Anterior cingulate cortex (tissue), 58 donors: ENCODE results near the gene LRRC75B.
"Not testable (repeated sequence)": the region's sequence is repeated elsewhere in the genome, so short reads cannot be mapped to it uniquely, and the experiment has no call there.

Source experiments
- DNase-seq, 58 donors: peaks; one replicate each; lab custom pipeline; 2025; lab: John Stamatoyannopoulos, UW

The LRRC75B gene

DNA sequence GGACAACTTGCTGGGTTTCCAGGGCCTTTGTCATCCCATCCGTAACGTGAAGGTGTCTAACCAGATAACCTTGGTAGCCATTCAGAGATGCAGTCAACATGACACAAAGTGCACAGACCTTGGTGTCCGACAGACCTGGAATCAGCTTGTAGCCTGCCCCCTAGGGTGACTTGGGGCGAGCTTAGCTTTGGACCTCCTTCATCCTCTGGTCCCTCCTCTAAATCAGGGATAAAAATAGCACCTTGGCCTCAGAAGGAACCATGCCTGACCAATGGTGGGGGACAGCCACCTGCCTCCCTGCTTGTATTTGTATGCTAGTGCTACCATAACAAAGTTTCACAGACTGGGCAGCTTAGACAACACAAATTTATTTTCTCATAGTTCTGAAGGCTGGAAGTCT is 33.4 kb downstream of the LRRC75B start:
- DNase-seq = no peak

DNA sequence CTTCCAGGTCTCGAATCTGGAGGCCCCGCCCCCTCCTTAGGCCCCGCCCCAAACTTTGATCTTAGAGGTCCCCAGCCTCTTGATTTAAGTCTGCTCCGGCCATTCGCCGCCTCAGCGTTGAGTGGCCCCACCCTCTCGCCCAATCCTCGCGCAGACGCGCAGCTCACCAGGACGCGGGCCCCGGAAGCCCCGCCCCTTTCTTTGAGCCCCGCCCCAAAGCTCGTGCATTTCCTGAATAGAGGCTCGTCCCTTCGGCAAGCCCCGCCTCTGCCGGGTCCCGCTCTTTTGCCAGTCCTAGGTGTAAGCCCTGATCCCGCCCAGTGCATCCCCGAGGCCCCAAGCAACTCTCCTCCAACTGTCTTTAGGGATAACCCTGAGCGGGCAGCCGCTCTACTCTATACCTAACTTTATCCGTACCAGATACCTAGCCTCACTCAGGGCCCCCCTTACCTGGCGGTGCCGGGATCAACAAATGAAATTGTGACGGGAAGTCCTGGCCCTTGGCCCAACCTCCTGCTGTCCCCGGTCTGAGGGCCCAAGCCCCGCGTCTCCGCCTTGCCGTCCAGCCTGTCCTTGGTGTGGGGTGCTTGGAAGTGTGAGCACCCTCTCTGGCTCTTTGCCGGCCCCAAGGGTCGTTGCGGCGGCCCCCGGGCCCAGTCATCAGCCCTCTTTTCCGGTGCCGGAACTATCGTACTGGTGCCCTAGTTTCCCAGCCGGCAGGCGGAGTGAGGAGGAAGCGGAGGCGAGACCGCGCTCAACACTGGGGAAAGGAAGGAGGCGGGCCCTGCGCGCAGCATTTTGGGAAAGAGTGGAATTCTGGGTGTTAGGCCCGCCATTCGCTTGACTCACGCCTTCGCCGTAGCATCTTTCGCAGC is 37.5 kb downstream of the LRRC75B start, which contains the start of gene SNRPD3:
TSS of gene SNRPD3 (plus strand) at position 835 of the 875 bp plus-strand sequence. CDS start 1,676 bp downstream, outside the sequence.
- peak; percentile 93 to 100 (median 99) for DNase-seq

DNA sequence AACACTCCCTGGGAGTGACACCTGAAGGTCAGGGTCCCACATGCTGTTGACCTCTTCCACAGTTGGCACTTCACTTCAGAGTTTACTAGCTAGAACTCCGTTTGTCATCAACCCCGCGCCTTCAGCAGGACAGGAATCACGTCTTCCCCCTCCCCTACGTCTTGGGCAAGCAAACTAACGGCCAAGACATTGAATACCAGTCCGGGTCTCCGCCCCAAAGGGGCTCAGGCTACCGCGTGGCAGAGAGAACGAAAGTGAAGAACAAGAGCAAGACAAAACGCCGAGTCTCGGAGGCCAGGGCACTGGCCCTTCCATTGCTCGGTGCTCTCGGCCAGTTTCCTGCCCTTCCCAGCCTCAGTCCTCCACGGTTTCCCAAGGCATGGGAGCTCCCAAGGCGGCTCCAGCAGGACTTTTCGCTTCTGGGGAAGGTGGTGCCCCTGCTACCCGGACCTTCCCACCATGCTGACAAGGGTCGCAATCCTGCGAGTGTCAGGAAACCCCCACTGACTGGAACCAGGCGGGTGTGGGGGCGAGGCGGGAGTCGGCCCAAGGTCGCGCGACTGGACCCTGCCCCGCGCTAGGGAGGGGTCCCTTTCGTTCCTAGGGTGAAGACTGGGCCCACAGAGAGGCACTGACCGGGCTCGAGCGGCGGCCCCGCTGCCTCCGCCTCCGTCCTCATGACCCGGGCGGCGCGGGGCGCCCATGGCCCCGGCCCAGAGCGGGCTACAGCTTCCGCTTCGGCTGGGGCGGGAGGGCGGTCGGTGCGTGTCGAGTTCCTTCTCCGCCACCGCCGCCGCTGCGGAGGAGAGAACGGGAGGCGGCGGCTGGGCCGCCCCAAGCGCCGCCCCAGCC is 38.3 kb downstream of the LRRC75B start, which contains the start of gene GUCD1:
TSS of gene GUCD1 (minus strand) at position 826 of the 852 bp plus-strand sequence. CDS start at position 679, 147 bp downstream.
- peak in 9 of 58 donors; percentile 15 to 73 (median 36) for DNase-seq

DNA sequence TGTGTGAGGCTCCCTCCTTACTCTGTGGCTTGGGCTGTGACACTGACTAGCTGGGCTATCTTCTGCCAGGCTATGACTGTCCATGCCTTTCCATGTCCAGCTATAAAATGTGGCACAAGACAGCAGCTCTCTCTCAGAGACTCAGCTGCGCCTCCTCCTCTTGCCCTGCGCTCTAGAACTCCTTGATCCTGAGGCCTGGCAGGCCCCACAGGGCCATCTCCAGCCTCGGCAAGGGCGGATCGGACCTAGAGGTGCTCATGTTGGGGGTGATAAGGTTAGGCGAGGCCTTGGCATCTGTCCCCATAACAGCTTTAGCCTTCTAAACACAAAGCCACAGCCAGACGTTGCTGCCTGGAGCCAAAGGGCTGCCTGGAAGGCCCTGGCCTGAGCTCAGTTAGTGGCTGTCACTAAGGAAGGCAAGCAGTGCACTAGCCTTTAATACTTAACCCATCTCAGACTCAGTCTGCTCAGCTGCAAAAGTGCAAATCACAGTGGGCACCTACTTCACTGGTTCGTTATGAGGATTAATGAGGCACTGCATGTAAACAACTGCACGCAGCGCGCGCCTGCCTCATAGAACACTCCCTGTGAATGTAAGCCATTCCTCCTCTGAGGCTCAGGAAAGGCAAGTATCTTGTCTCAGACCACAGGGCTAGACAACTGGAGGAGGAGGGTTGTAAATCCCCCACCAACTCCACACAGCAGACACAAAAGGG is 39.1 kb downstream of the LRRC75B start:
- DNase-seq = peak in 4 of 58 donors; percentile 8 to 19 (median 14)

DNA sequence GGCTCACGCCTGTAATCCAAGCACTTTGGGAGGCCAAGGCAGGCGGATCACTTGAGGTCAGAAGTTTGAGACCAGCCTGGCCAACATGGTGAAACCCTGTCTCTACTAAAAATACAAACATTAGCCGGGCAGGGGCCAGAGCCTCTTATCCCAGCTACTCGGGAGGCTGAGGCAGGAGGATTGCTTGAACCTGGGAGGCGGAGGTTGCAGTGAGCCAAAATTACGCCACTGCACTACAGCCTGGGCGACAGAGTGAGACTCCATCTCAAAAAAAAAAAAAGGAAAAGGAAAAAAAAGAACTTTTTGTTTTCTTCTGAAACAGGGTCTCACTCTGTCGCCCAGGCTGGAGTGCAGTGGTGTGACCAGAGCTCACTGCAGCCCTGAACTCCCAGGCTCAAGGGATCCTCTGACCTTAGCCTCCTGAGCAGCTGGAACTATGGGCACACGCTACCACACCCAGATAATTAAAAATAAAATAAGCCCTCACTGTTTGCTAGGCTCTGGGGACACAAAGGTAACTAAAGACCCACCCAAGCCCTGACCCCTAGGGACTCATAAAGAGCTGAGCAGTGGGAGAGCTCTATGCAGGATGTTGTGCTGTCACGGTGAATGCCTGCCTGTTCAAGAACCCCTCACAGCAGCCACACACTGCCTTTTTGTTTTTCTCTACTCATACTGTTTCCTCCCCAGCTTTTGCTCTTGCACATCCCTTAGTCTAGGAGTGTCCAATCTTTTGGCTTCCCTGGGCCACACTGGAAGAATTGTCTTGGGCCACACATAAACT is 40.2 kb downstream of the LRRC75B start:
- DNase-seq = not testable (repeated sequence)

DNA sequence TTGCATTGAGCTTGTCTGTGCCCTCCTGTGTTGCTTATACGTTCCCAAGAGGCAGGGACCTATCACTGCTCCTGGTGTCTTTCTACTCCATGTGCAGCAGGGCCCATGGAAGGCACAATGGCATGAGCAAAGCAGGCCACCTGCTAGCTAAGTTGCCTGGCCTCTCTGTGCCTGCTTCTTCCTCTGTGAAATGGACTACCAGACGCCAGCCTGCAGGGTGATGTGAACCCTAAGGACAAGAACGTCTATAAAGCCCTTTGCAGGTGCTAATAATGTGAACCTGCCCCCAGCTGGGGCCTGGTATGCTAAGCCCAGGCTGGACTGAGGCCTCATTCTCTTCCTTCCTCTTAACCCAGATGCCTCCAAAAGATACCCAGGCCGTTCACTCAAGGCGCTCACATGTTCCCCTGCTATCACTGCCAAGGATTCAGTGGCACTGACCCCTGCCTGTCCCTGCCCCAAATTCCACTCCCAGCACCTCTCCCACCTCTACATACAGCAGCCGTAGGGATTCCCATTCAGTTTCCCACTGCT is 41.9 kb downstream of the LRRC75B start:
- DNase-seq = no peak

DNA sequence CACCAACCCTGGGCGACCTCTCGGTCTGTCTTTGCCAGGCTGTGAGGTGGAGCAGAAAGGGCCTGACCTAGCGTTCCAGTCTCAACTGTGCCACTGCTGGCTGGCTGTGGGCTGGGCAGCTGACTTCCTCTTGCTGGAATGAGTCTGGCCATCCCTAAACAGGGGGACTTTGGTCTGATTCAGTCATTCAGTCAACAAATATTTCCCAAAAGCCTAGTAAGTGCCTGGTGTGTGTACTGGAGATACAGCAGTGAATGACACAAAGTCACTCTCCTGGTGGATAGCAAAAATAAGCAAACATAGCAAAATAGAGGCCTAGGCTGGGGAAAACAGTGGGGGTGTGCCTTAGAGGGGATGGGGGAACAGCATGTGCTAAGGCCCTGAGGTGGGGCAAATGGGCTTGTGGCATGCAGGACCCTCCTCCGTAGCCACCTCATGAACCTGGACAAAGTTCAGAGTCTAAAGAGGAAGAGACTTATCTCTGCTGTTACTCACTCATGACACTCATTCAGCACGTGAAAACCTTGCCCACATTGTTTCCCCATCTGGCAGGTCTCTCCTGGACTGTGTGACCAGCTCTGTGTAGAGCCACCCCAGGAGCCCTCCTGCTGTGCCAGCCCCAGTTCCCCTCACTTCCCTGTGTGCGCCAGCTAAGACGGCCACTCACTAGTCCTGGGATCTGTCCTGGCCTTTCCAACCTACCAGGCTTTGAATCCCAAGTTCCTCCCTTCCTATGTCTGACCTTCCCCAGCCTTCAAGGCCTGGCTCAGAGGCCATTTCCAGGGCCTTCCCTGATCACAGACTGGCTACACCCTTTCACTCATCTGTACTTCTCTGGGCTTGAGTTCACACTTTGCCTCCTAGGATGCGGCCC is 42.6 kb downstream of the LRRC75B start:
- DNase-seq = peak in 2 of 58 donors; percentile 9 to 11

DNA sequence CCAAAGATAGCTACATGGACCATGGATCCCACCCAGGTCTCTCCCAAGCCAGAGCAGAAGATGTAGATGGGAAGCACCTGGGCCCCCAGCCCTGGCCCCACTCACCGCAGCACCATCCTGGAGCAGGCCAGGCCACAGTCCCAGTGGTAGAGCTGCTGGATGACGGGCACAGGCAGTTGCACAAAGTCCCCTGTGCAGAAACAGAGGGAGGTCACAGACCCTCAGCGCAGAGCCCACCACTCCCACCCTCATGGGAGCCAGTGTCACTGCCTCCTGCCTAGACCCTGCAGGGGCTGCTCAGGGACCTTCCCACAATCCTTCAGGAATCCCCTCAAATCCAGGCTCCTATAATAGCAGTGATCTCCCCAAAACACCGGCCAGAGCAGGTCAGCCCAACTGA is 44.1 kb downstream of the LRRC75B start:
- DNase-seq = no peak

DNA sequence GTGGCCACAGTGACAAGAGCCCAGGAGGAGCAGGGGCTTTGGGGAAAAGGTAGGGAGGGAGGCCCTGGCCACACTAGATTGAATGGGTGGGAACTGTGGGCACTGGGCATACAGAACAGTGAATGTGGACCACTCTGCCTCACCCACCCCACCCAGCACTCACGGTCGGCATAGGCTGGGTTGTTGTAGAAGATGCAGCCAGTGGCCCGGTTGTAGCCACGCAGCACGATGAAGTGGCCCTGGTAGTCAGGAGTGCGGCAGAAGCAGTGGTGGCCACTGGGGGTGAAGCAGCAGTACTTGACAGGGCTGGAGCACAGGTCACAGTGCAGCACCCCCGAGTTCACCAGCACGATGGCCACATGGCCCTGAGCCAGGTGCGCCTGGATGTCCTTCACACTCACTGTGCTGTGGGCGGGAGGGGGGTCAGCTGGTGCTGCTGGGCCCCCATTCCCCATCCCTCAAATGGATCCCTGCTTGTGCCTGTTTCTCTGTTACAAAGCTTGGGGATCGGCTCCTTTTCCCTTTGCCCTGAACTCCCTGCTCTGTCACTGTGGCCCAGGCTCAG is 49.1 kb downstream of the LRRC75B start:
- DNase-seq = no peak

DNA sequence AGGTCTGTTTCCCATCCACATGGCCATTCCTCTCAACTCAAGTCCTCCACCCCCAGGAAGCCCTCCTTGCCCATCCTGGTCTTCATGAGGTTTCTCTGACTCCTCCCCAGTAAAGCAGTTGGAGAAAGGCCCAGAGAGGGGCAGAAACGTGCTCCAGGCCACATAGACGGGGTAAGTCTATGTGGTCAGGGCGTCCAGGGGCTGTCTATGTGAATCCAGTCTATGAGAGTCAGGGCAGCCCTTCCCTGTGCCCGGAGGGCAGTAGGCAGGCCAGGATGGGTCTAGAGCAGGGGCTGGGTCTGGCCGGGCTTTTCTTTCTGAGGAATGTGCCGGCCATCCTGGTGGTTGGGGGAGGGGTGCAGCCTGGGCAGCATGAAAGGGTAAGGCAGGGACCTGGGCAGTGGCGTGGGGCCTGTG is 49.7 kb downstream of the LRRC75B start:
- no peak for DNase-seq

DNA sequence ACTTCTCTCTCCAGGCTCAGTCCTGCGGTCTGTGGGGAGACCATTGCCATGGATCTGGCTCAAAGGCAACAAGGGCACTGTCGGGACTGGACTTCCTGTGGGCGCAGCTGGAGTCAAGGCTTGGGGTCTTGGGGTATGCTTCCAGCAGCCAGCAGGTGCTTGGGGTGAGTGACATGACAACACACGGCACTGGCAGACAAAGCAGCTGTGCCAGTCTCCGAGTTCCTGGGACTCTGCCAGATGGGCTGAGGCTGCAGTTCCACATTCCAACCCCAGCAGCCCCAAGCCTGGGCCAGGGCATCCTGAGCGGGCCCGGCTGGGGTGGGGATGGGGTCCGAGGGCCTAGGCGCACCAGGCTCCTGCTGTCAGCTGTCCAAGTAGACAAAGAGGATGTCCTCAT is 50.2 kb downstream of the LRRC75B start:
- DNase-seq = peak in 16 of 58 donors; percentile 10 to 64 (median 26)

DNA sequence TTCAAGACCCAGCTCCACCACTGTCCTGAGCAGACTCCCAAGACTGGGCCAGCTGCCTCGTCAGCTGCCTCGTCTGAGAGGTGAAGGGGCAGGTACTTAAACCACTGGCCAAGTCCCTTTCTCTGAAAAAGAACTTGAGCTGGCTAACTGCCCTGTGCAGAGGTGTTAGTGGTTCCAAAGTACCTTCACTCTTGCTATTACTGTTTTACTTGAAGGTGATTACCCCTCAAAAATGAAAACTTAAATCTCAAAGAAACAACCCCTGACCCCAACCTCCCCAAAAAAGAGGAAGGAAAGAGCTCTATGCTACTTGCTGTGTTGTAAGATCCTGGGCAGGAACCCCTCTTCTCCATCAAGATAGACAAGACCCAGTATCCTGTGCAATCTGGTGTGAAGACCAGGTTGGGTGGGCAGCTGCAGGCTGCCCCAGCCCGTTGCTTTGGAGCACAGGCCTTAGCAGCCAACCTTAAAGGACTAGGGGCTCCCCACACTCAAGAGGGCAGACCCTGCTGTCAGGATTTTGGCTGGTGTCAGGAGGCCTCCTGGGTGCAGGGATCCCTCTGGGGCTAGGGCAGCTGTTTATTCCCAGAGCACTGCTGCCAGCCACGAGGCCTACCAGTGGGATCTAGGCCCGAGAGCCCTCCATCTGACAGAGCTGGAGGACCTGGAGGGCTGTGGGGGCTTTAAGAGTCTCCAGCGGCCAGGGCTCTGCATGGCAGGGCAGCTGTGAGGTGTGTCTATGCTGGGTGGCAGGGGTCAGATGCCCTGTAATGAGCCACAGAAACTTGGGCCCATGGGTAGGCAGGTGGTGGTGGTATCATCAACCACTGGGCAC is 51.0 kb downstream of the LRRC75B start:
- no peak for DNase-seq

DNA sequence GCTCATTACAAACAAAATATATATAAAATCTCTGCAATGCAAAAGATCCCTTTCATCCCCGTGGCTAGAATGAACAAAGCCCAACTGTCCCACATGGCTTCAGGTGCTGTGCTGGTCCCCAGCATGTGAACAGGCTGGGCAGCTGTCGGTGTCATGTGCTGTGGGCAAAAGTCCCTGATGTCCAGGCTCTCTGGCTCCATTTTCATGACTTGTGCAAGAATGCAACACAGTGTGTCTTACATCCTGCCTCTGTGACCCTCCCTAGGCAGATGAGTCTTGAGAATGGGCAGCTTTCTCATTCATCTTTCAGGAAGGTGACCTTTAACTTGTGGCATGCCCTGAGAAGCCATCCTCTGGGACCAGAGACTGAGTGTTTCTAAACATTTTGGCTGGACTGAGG is 52.4 kb downstream of the LRRC75B start:
- no peak for DNase-seq

DNA sequence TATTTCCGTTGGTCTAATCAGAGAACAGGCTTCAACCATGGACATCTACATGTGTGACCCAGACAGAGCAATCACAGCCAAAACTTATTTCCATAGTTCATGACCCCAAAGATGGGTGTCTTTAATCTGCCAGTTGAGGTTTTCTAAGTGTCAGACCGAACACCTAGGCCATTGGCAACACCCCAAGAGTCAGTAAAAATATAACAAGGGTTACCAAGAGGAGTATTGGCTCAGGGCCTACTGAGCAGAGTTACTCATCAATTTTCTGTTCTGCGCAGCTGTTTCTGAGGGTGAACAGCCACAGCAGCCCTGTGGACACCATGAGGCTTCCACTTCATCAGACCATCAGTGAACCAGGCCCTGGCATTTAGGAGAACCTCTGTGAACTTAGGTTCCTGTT is 56.8 kb downstream of the LRRC75B start:
- no peak for DNase-seq
